GM23248 (cell line): ENCODE results near the gene CCDC187.

ENCODE experiments used
- EZH2 ChIP-seq: fragments of 200-600 bp; sonication (generic); IDR thresholded peaks from 2 replicates; pipeline ENCODE4 v1.6.1; 2018; ENCODE audit warnings: antibody characterized with exemption, mild to moderate bottlenecking; ENCODE audit not compliant: insufficient read depth, poor library complexity, severe bottlenecking
- EZH2phosphoT487 ChIP-seq: fragments of 200-600 bp; sonication (generic); IDR thresholded peaks from 2 replicates; pipeline ENCODE4 v1.6.1; 2018; ENCODE audit warnings: antibody characterized with exemption, moderate library complexity, mild to moderate bottlenecking, low read depth; ENCODE audit not compliant: insufficient read depth

- no peak for TF ChIP-seq EZH2phosphoT487
- no peak for TF ChIP-seq EZH2
Observed at GRCh38 chr9:136237486-136238341, 66.2 kb downstream of the CCDC187 start.
